Ovary (tissue), 3 donors: ENCODE results near the gene OR2H1.

Source experiments
- EP300 ChIP-seq: sonication (generic); formaldehyde crosslinking; IDR thresholded peaks from one replicate; pipeline ENCODE4 v1.6.1; 2017; ENCODE audit warnings: antibody characterized with exemption
- POLR2A ChIP-seq: fragments of 450-650 bp; IDR thresholded peaks from one replicate; pipeline ENCODE4 v1.6.1; 2017; ENCODE audit warnings: antibody characterized with exemption, mild to moderate bottlenecking, moderate library complexity
- TF ChIP-seq, protein P1 (sequence below), 3 donors: fragments of 450-650 bp in 2 of 3; fragments of 200-600 bp in 1 of 3; IDR thresholded peaks; one replicate each; pipeline versions ENCODE4 v1.5.1 to v1.8.0; 2016 to 2022; ENCODE audit warnings: antibody characterized with exemption in 3 of 3, mild to moderate bottlenecking in 1 of 3
- donor health status: DM: no; HTN: no; CAD: no.

DNA sequence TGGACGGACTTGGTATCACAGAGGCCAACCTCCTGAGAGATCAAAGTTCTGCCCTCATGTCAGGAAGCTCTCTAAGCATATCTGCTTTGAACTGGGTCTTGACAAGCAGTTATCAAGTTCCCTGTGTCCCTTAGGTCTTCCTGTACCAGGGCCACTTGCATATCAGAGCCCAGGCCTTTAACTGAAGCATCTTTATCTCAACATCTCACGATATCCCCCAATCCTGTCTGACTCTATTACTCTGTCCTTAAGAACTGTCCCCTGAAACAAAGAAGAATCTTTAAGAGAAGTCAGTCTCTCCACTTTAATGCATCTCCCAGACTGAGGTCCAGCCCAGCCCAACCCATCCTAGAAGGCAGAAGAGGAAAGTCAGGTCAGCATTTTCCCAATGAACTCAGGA is 22.6 kb downstream of the OR2H1 start:
- TF ChIP-seq, protein P1, sequence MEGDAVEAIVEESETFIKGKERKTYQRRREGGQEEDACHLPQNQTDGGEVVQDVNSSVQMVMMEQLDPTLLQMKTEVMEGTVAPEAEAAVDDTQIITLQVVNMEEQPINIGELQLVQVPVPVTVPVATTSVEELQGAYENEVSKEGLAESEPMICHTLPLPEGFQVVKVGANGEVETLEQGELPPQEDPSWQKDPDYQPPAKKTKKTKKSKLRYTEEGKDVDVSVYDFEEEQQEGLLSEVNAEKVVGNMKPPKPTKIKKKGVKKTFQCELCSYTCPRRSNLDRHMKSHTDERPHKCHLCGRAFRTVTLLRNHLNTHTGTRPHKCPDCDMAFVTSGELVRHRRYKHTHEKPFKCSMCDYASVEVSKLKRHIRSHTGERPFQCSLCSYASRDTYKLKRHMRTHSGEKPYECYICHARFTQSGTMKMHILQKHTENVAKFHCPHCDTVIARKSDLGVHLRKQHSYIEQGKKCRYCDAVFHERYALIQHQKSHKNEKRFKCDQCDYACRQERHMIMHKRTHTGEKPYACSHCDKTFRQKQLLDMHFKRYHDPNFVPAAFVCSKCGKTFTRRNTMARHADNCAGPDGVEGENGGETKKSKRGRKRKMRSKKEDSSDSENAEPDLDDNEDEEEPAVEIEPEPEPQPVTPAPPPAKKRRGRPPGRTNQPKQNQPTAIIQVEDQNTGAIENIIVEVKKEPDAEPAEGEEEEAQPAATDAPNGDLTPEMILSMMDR (IDR thresholded peaks at IDR 0.05): no peak
- TF ChIP-seq POLR2A (no peak), EP300 (no peak)
